Measurements from ENCODE around the gene GRIN3A. TPM values are rescaled to one million over a fixed set of nuclear protein-coding genes. Genes with fewer than 3 reads are reported as not detected.

Gene GRIN3A
- total RNA-seq, 1 experiment from 2014 or later, result 0.02 TPM

- peaks cover 29% of the 10 kb centered on the region for H3K4me1 Mint-ChIP-seq
- CTCF ChIA-PET, result interaction anchor here (0.8 to 2.5 kb wide), 10 partner anchors 18 to 191 kb away, joined by 3 to 15 read pairs (median 4); a partner anchor contains a TSS
- peaks cover 36% of the 10 kb centered on the region for H3K36me3 Mint-ChIP-seq
- H3K27ac Mint-ChIP-seq, result no peak overlapping the region
- no peak for TF ChIP-seq MYBL2 (CRISPR knock-in tag; IDR thresholded peaks at IDR 0.05)
- TF ChIP-seq ARID4B (CRISPR knock-in tag; IDR thresholded peaks at IDR 0.05; ENCODE audit: borderline replicate concordance), result no peak
- TF ChIP-seq IRF2 (CRISPR knock-in tag; IDR thresholded peaks at IDR 0.05; ENCODE audit: borderline replicate concordance, low read depth), result no peak
- TF ChIP-seq JAZF1 (CRISPR knock-in tag; IDR thresholded peaks at IDR 0.05), result no peak
- no peak for TF ChIP-seq ETV6 (CRISPR knock-in tag; IDR thresholded peaks at IDR 0.05)
- TF ChIP-seq SMAD4 (CRISPR knock-in tag; IDR thresholded peaks at IDR 0.05), result no peak
- no peak for TF ChIP-seq ZNF423 (CRISPR knock-in tag; IDR thresholded peaks at IDR 0.05)
- no peak for TF ChIP-seq RORB (CRISPR knock-in tag; IDR thresholded peaks at IDR 0.05)
- no peak for TF ChIP-seq RELA (CRISPR knock-in tag; IDR thresholded peaks at IDR 0.05; ENCODE audit: borderline replicate concordance)
- no peak for TF ChIP-seq ZNF512 (CRISPR knock-in tag; IDR thresholded peaks at IDR 0.05; ENCODE audit: borderline replicate concordance)
- no peak for TF ChIP-seq TCF7 (CRISPR knock-in tag; IDR thresholded peaks at IDR 0.05; ENCODE audit: low read depth)
- H3K9me3 Mint-ChIP-seq, result no peaks in the 10 kb centered on the region
- no peaks in the 10 kb centered on the region for H3K27me3 Mint-ChIP-seq (ENCODE audit: low read depth)
- H3K4me3 Mint-ChIP-seq, result no peak overlapping the region
- POLR2A ChIA-PET, result no interaction called here
- DNase-seq (ENCODE audit: low spot score) (no peak), ATAC-seq (no peak)
These were observed 170.6 kb downstream of the GRIN3A start for GRCh38 chr9:101567725-101568350.

- Mint-ChIP-seq H3K36me3 (peaks cover 43% of the 10 kb centered on the region), H3K9me3 (no peaks in the 10 kb centered on the region), H3K4me3 (no peak overlapping the region), H3K4me1 (peaks cover 22% of the 10 kb centered on the region), H3K27ac (no peak overlapping the region), H3K27me3 (ENCODE audit: low read depth) (no peaks in the 10 kb centered on the region)
- TF ChIP-seq ZBTB21 (CRISPR knock-in tag; IDR thresholded peaks at IDR 0.05; ENCODE audit: borderline replicate concordance) (no peak), EMX1 (CRISPR knock-in tag; IDR thresholded peaks at IDR 0.05) (no peak), ZNF121 (CRISPR knock-in tag; IDR thresholded peaks at IDR 0.05) (no peak), ETV6 (CRISPR knock-in tag; IDR thresholded peaks at IDR 0.05) (no peak), SMAD3 (CRISPR knock-in tag; IDR thresholded peaks at IDR 0.05; ENCODE audit: borderline replicate concordance) (no peak), E2F5 (CRISPR knock-in tag; IDR thresholded peaks at IDR 0.05) (no peak), STAT6 (CRISPR knock-in tag; conservative IDR thresholded peaks at IDR 0.05; ENCODE audit: low read depth) (no peak)
- DNase-seq (ENCODE audit: low spot score), result peak; percentile 31
- ATAC-seq, result peak; percentile 56; the same call in 1 of the 2 replicates
- ChIA-PET CTCF (interaction anchor here (0.6 to 2.5 kb wide), 12 partner anchors 13 to 191 kb away, joined by 3 to 15 read pairs (median 4); a partner anchor contains a TSS), POLR2A (no interaction called here)
These were observed 171.3 kb downstream of the GRIN3A start for GRCh38 chr9:101566904-101567724.
